Measurements from ENCODE around the gene JMJD8.

JMJD8 gene

DNA sequence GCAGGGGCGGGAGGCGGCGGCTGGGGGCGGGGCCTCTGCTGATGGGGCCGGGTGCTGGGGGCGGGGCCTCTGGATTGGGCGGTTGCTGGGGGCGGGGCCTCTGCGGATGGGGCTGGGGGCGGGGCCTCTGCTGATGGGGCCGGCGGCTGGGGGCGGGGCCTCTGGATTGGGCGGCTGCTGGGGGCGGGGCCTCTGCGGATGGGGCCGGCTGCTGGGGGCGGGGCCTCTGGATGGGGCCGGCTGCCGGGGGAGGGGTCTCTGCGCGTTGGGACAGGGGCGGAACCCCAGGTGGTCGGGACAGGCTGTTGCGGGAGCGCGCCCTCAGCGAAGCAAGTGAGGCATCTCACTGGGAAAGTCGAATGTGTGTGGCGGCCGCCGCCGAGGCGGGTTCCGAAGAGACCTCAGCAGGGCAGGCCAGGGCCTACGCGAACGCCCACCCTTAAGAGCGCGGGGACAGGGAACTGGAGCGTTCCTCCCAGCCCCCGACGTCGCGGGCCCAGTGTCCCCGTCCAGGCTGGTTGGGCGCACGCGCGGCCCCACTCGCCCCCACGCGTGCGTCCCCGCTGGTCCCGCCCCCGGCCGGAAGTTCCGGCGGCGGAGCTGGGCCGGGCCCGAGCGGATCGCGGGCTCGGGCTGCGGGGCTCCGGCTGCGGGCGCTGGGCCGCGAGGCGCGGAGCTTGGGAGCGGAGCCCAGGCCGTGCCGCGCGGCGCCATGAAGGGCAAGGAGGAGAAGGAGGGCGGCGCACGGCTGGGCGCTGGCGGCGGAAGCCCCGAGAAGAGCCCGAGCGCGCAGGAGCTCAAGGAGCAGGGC lies 4.1 kb downstream of the JMJD8 start, which contains the start of gene STUB1 (continued):
- TF ChIP-seq ZFP3 (tag by site-specific recombination; IDR thresholded peaks at IDR 0.05; ENCODE audit: low read depth) = no peak
- TF ChIP-seq ZNF645 (tag by site-specific recombination; IDR thresholded peaks at IDR 0.05) = no peak
- no peak for TF ChIP-seq ZNF423 (tag by site-specific recombination; IDR thresholded peaks at IDR 0.05)
- TF ChIP-seq, protein P1, sequence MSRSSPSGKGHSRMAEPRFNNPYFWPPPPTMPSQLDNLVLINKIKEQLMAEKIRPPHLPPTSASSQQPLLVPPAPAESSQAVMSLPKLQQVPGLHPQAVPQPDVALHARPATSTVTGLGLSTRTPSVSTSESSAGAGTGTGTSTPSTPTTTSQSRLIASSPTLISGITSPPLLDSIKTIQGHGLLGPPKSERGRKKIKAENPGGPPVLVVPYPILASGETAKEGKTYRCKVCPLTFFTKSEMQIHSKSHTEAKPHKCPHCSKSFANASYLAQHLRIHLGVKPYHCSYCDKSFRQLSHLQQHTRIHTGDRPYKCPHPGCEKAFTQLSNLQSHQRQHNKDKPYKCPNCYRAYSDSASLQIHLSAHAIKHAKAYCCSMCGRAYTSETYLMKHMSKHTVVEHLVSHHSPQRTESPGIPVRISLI (tag by site-specific recombination; IDR thresholded peaks at IDR 0.05) = no peak
- no peak for TF ChIP-seq ZNF433 (tag by site-specific recombination; IDR thresholded peaks at IDR 0.05; ENCODE audit: low read depth)
- no peak for TF ChIP-seq ZNF24 (tag by site-specific recombination; IDR thresholded peaks at IDR 0.05)
- no peak for TF ChIP-seq ZNF302 (tag by site-specific recombination; IDR thresholded peaks at IDR 0.05; ENCODE audit: low read depth)
- no peak for TF ChIP-seq ZNF157 (tag by site-specific recombination; IDR thresholded peaks at IDR 0.05)
- TF ChIP-seq ZNF600 (tag by site-specific recombination; IDR thresholded peaks at IDR 0.05) = peak; percentile 45
- no peak for TF ChIP-seq ZNF184 (tag by site-specific recombination; IDR thresholded peaks at IDR 0.05)
- TF ChIP-seq PATZ1 (tag by site-specific recombination; IDR thresholded peaks at IDR 0.05) = peak; percentile 99
- no peak for TF ChIP-seq ZNF138 (tag by site-specific recombination; IDR thresholded peaks at IDR 0.05; ENCODE audit: borderline replicate concordance)
- no peak for TF ChIP-seq SETDB1 (IDR thresholded peaks at IDR 0.05; ENCODE audit: insufficient read length, low read length)
- no peak for TF ChIP-seq ZNF10 (tag by site-specific recombination; IDR thresholded peaks at IDR 0.05)
- peak; percentile 79 for TF ChIP-seq ZBTB8A (tag by site-specific recombination; IDR thresholded peaks at IDR 0.05)
- TF ChIP-seq ZNF324 (tag by site-specific recombination; IDR thresholded peaks at IDR 0.05) = peak; percentile 71; the same call in 1 of the 2 replicates
- peak; percentile 97 for TF ChIP-seq ZNF341 (tag by site-specific recombination; IDR thresholded peaks at IDR 0.05; ENCODE audit: low read depth)
- TF ChIP-seq, protein P2, sequence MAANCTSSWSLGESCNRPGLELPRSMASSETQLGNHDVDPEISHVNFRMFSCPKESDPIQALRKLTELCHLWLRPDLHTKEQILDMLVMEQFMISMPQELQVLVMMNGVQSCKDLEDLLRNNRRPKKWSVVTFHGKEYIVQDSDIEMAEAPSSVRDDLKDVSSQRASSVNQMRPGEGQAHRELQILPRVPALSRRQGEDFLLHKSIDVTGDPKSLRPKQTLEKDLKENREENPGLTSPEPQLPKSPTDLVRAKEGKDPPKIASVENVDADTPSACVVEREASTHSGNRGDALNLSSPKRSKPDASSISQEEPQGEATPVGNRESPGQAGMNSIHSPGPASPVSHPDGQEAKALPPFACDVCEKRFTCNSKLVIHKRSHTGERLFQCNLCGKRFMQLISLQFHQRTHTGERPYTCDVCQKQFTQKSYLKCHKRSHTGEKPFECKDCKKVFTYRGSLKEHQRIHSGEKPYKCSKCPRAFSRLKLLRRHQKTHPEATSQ (tag by site-specific recombination; IDR thresholded peaks at IDR 0.05) = peak; percentile 91
- no peak for TF ChIP-seq ZBTB17 (tag by site-specific recombination; IDR thresholded peaks at IDR 0.05)
- TF ChIP-seq ZNF768 (tag by site-specific recombination; IDR thresholded peaks at IDR 0.05) = no peak
- TF ChIP-seq ZNF629 (tag by site-specific recombination; IDR thresholded peaks at IDR 0.05) = no peak
- TF ChIP-seq ZNF292 (tag by site-specific recombination; IDR thresholded peaks at IDR 0.05; ENCODE audit: borderline replicate concordance, low read depth) = no peak
- no peak for TF ChIP-seq ZNF404 (tag by site-specific recombination; IDR thresholded peaks at IDR 0.05)
- no peak for TF ChIP-seq ZNF473 (tag by site-specific recombination; IDR thresholded peaks at IDR 0.05)
- TF ChIP-seq RBAK (tag by site-specific recombination; IDR thresholded peaks at IDR 0.05) = no peak
- no peak for TF ChIP-seq FEZF1 (tag by site-specific recombination; IDR thresholded peaks at IDR 0.05)
- TF ChIP-seq ZFHX2 (tag by site-specific recombination; conservative IDR thresholded peaks at IDR 0.05) = peak; percentile 89
- TF ChIP-seq SP3 (tag by site-specific recombination; IDR thresholded peaks at IDR 0.05) = no peak; the same call in none of the 2 replicates
- TF ChIP-seq ZNF398 (tag by site-specific recombination; IDR thresholded peaks at IDR 0.05) = 0 out of 2 replicates have a peak, but pooled peaks have one; percentile 34
- no peak for TF ChIP-seq ZNF394 (tag by site-specific recombination; IDR thresholded peaks at IDR 0.05; ENCODE audit: borderline replicate concordance)
- TF ChIP-seq ZSCAN30 (tag by site-specific recombination; IDR thresholded peaks at IDR 0.05) = no peak
- no peak for TF ChIP-seq ZSCAN16 (tag by site-specific recombination; IDR thresholded peaks at IDR 0.05)
- no peak for TF ChIP-seq ZNF223 (tag by site-specific recombination; IDR thresholded peaks at IDR 0.05)
- TF ChIP-seq ZEB2 (tag by site-specific recombination; IDR thresholded peaks at IDR 0.05) = peak; percentile 8

Measured in HEK293 (cell line).